WTC11 (cell line): ENCODE data around the gene POC1A. TPM values are rescaled to one million over a fixed set of nuclear protein-coding genes. Genes with fewer than 3 reads are reported as not detected.
A peak's percentile ranks its signal among the peaks of the same experiment; 100 is the strongest.

Experiments used
- ATAC-seq: fragments of 200-7000 bp; cut with Tn5 transposase; 2 replicates; pipeline ENCODE4 v1.10.0; 2021; ENCODE audit warnings: mild to moderate bottlenecking, moderate library complexity
- CTCF ChIA-PET: fragments of 300-600 bp; sonication (Branson Sonifier 250); formaldehyde crosslinking; loops from one replicate; lab custom pipeline; 2021; ENCODE audit warnings: antibody characterized with exemption; lab: Charles Lee
- POLR2A ChIA-PET: fragments of 350-600 bp; sonication (Branson Sonifier 250); formaldehyde crosslinking; loops from one replicate; lab custom pipeline; 2021; ENCODE audit warnings: antibody characterized with exemption; lab: Charles Lee
- DNase-seq: peaks from one replicate; pipeline ENCODE4 v3.0.0; 2021; ENCODE audit warnings: low spot score
- H3K27ac Mint-ChIP-seq: 2 replicates; pipeline ENCODE4 v1.8.0; 2021; ENCODE audit warnings: mixed read lengths
- H3K27me3 Mint-ChIP-seq: 2 replicates; pipeline ENCODE4 v1.8.0; 2021; ENCODE audit warnings: low read depth, mild to moderate bottlenecking, moderate library complexity, mixed read lengths
- H3K36me3 Mint-ChIP-seq: 2 replicates; pipeline ENCODE4 v1.8.0; 2021; ENCODE audit warnings: mixed read lengths
- H3K4me1 Mint-ChIP-seq: 2 replicates; pipeline ENCODE4 v1.8.0; 2022; ENCODE audit warnings: mixed read lengths
- H3K4me3 Mint-ChIP-seq: 2 replicates; pipeline ENCODE4 v1.8.0; 2021; ENCODE audit warnings: mild to moderate bottlenecking, moderate library complexity, mixed read lengths
- H3K9me3 Mint-ChIP-seq: 2 replicates; pipeline ENCODE4 v1.8.0; 2021; ENCODE audit warnings: mixed read lengths
- ETV6 ChIP-seq: sonication (generic); formaldehyde crosslinking; IDR thresholded peaks from 2 replicates; pipeline ENCODE4 v1.8.1; 2022; ENCODE audit warnings: mild to moderate bottlenecking, missing genetic modification reagents
- FOXP1 ChIP-seq: sonication (generic); formaldehyde crosslinking; IDR thresholded peaks from 2 replicates; pipeline ENCODE4 v1.8.0; 2022; ENCODE audit warnings: missing genetic modification reagents, mild to moderate bottlenecking, moderate library complexity, borderline replicate concordance
- FOXP4 ChIP-seq: sonication (generic); formaldehyde crosslinking; IDR thresholded peaks from 2 replicates; pipeline ENCODE4 v1.8.0; 2022; ENCODE audit warnings: mild to moderate bottlenecking, missing genetic modification reagents
- HMGXB4 ChIP-seq: sonication (generic); formaldehyde crosslinking; IDR thresholded peaks from 2 replicates; pipeline ENCODE4 v1.8.1; 2023; ENCODE audit warnings: mild to moderate bottlenecking, moderate library complexity, missing genetic modification reagents
- MAX ChIP-seq: sonication (generic); formaldehyde crosslinking; IDR thresholded peaks from 2 replicates; pipeline ENCODE4 v1.8.0; 2022; ENCODE audit warnings: mild to moderate bottlenecking, missing genetic modification reagents
- TCF7 ChIP-seq: sonication (generic); formaldehyde crosslinking; IDR thresholded peaks from 2 replicates; pipeline ENCODE4 v1.8.0; 2022; ENCODE audit warnings: mild to moderate bottlenecking, low read depth, missing genetic modification reagents, moderate library complexity
- TEAD1 ChIP-seq: sonication (generic); formaldehyde crosslinking; IDR thresholded peaks from 2 replicates; pipeline ENCODE4 v1.8.0; 2022; ENCODE audit warnings: mild to moderate bottlenecking, missing genetic modification reagents
- ZNF317 ChIP-seq: sonication (generic); formaldehyde crosslinking; IDR thresholded peaks from 2 replicates; pipeline ENCODE4 v1.8.1; 2023; ENCODE audit warnings: low read depth, mild to moderate bottlenecking, moderate library complexity, missing genetic modification reagents, borderline replicate concordance
- ZNF416 ChIP-seq: fragments of 250-450 bp; sonication (Bioruptor Pico); IDR thresholded peaks from 2 replicates; pipeline ENCODE4 v1.9.0; 2021; ENCODE audit warnings: mild to moderate bottlenecking, inconsistent platforms
- ZNF423 ChIP-seq: fragments of 250-450 bp; sonication (Bioruptor Pico); IDR thresholded peaks from 2 replicates; pipeline ENCODE4 v2.1.2; 2022; ENCODE audit warnings: mild to moderate bottlenecking, moderate library complexity
- ZNF512 ChIP-seq: sonication (generic); formaldehyde crosslinking; IDR thresholded peaks from 2 replicates; pipeline ENCODE4 v1.8.1; 2022; ENCODE audit warnings: missing genetic modification reagents, borderline replicate concordance
- total RNA-seq: library from RNA; stranded (reverse); gene quantifications from 3 replicates; pipeline ENCODE4 v1.2.3, GENCODE V29; 2021
- TF ChIP-seq, protein P1 (sequence below): fragments of 250-450 bp; sonication (Bioruptor Pico); IDR thresholded peaks from 2 replicates; pipeline ENCODE4 v1.8.0; 2021; ENCODE audit warnings: mild to moderate bottlenecking

POC1A gene
- total RNA-seq, 1 experiment from 2014 or later = 31.3 TPM

DNA sequence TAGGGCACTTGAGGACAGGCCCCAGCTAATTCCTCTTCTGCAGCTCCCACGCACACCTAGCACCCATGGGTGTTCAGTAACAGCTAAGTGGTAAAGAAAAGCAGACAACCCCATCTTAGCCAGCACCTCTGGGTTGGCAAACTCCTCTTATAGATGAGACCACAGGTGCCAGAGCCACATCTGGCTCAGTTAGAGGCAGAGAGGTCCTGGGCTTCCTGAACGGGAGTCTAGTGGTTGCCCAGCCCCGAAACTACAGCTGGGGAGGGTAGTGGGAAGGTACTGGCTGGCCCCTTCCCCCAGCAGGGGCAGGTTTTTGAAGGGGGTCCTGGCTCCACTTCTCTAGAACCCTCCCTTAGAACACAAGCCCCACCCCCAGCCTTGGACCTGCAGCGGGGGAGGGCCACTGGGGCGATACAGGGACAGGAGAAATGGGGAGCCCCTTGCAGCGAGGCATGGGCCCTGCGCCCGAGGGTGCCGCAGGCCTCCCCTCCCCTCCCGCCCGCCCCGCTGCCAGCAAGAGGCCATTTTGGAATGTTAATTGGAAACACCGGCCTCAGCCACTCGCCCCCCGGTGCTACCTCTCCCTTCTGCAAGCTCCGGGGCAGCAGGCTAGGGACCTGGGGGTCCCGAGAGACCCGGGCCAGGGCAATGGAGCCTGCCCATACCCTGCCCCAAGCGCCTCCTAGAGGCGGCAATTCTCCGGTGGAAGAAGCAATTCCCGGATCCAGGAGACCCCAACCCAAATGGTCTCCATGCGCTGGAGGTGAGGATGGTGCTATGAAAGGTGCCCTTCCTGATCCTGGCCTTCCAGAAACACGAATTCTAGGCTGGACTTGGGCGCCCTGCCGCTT, 99.3 kb downstream of the POC1A start:
- ATAC-seq = no peak
- ChIA-PET CTCF (interaction anchor here (0.6 to 8.3 kb wide), 18 partner anchors 11 to 100 kb away, joined by 3 to 382 read pairs (median 9); partner anchors contain the start of genes ABHD14B, ACY1 and POC1A), POLR2A (no interaction called here)
- Mint-ChIP-seq H3K27me3 (peaks cover 20% of the 10 kb centered on the region), H3K27ac (no peak overlapping the region), H3K36me3 (peaks cover 20% of the 10 kb centered on the region), H3K4me1 (peaks cover 30% of the 10 kb centered on the region), H3K4me3 (peak overlapping the region; percentile 84), H3K9me3 (no peaks in the 10 kb centered on the region)
- DNase-seq = peak; percentile 58
- TF ChIP-seq ZNF416 (CRISPR knock-in tag) (no peak), TCF7 (CRISPR knock-in tag) (0 out of 2 replicates have a peak, but pooled peaks have one; percentile 6)

- DNase-seq (no peak), ATAC-seq (no peak)
- Mint-ChIP-seq H3K36me3 (peaks cover 23% of the 10 kb centered on the region), H3K27ac (peak overlapping the region; percentile 95), H3K9me3 (no peaks in the 10 kb centered on the region), H3K4me3 (peak overlapping the region; percentile 47), H3K27me3 (peaks cover 8% of the 10 kb centered on the region), H3K4me1 (peaks cover 30% of the 10 kb centered on the region)
- ChIA-PET POLR2A (interaction anchor here (1.0 to 1.2 kb wide), 4 partner anchors 51 to 101 kb away, joined by 3 to 4 read pairs (median 3); partner anchors contain the start of gene RPL29), CTCF (interaction anchor here (0.6 to 8.3 kb wide), 37 partner anchors 9 to 335 kb away, joined by 3 to 382 read pairs (median 7); partner anchors contain the start of genes ABHD14B, ACY1, GPR62 and PARP3)
- TF ChIP-seq FOXP1 (CRISPR knock-in tag) = peak; percentile 19; the same call in 1 of the 2 replicates
- no peak for TF ChIP-seq ZNF512 (CRISPR knock-in tag)
- TF ChIP-seq TEAD1 (CRISPR knock-in tag) = no peak
- peak; percentile 33; the same call in 1 of the 2 replicates for TF ChIP-seq HMGXB4 (CRISPR knock-in tag)
- no peak for TF ChIP-seq ZNF317 (CRISPR knock-in tag)
- TF ChIP-seq FOXP4 (CRISPR knock-in tag) = no peak
- no peak for TF ChIP-seq MAX
Observed at GRCh38 chr3:52053307-52054304, 100.6 kb downstream of the POC1A start.

GRCh38 chr3:52052831-52053306, 101.4 kb downstream of the POC1A start:
- Mint-ChIP-seq H3K27me3 (peaks cover 1% of the 10 kb centered on the region; the same call in 1 of the 2 replicates), H3K4me3 (no peak overlapping the region; the same call in 1 of the 2 replicates), H3K9me3 (no peaks in the 10 kb centered on the region), H3K27ac (peak overlapping the region; percentile 95; the same call in 1 of the 2 replicates), H3K36me3 (peaks cover 23% of the 10 kb centered on the region), H3K4me1 (peaks cover 28% of the 10 kb centered on the region)
- CTCF ChIA-PET = interaction anchor here (0.6 to 8.3 kb wide), 36 partner anchors 9 to 336 kb away, joined by 3 to 382 read pairs (median 7); partner anchors contain the start of genes ABHD14B, GPR62, PARP3 and POC1A
- DNase-seq = peak; percentile 77
- TF ChIP-seq ETV6 (CRISPR knock-in tag) (peak; percentile 71; the same call in 1 of the 2 replicates), ZNF423 (0 out of 2 replicates have a peak, but pooled peaks have one; percentile 6)
- TF ChIP-seq, protein P1, sequence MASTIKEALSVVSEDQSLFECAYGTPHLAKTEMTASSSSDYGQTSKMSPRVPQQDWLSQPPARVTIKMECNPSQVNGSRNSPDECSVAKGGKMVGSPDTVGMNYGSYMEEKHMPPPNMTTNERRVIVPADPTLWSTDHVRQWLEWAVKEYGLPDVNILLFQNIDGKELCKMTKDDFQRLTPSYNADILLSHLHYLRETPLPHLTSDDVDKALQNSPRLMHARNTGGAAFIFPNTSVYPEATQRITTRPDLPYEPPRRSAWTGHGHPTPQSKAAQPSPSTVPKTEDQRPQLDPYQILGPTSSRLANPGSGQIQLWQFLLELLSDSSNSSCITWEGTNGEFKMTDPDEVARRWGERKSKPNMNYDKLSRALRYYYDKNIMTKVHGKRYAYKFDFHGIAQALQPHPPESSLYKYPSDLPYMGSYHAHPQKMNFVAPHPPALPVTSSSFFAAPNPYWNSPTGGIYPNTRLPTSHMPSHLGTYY (CRISPR knock-in tag) = no peak
- ATAC-seq = peak; percentile 34
- POLR2A ChIA-PET = interaction anchor here (1.1 to 1.4 kb wide), 4 partner anchors 49 to 102 kb away, joined by 3 to 4 read pairs (median 3); no protein-coding TSS in a partner anchor
